Measurements from ENCODE around the gene PRKAG2. TPM values are rescaled to one million over a fixed set of nuclear protein-coding genes. Genes with fewer than 3 reads are reported as not detected.

Gene PRKAG2
- polyA plus RNA-seq, 3 donors, result 29.2 to 59.8 (median 30.9) TPM

- H3K27ac ChIP-seq (ENCODE audit: low read depth in 1 of 2, low read length in 2 of 2), result no peak overlapping the region
- Mint-ChIP-seq H3K36me3 (peaks cover 43 to 54% of the 10 kb centered on the region in 2 donors), H3K4me3 (no peak overlapping the region), H3K9me3 (no peaks in the 10 kb centered on the region), H3K27me3 (ENCODE audit: low read depth in 3 of 3) (peaks cover 0 to 1% (median 0%) of the 10 kb centered on the region in 3 donors), H3K27ac (no peak overlapping the region), H3K4me1 (peaks cover 32% of the 10 kb centered on the region)
- peaks cover 100% of the 10 kb centered on the region for H4K20me1 ChIP-seq (ENCODE audit: insufficient read depth, low read length)
- H3K36me3 ChIP-seq (replicated peaks in 1 of 2; ENCODE audit: control insufficient read depth in 1 of 2, insufficient read depth in 2 of 2, low read length in 2 of 2), result peaks cover 7 to 44% of the 10 kb centered on the region in 2 donors
- intact Hi-C loops (cut with micrococcal nuclease), result no loop called here
- DNase-seq, result no peak
- H3K9me3 ChIP-seq (replicated peaks in 1 of 2; ENCODE audit: control insufficient read depth in 1 of 2, insufficient read depth in 1 of 2, low read length in 2 of 2), result no peaks in the 10 kb centered on the region
- peaks cover 12 to 19% of the 10 kb centered on the region in 2 donors for H3K4me1 ChIP-seq (ENCODE audit: control insufficient read depth in 1 of 2, insufficient read depth in 2 of 2, low read length in 2 of 2)
- no peak overlapping the region for H3K9ac ChIP-seq (ENCODE audit: insufficient read depth, low read length, poor library complexity, severe bottlenecking)
- no peak overlapping the region for H3K4me2 ChIP-seq (replicated peaks; ENCODE audit: extremely low read depth, low read length, poor library complexity, severe bottlenecking)
- WGBS (ENCODE audit: insufficient coverage), result 96% methylated on average over 7 of the region's 9 CpGs
- no peaks in the 10 kb centered on the region for H3K27me3 ChIP-seq (ENCODE audit: control insufficient read depth in 2 of 2, insufficient read depth in 2 of 2, low read length in 2 of 2)
- H2AFZ ChIP-seq (ENCODE audit: insufficient read depth, low read depth, low read length, poor library complexity, severe bottlenecking), result no peak overlapping the region
- H3K79me2 ChIP-seq (ENCODE audit: insufficient read depth, low read length), result no peaks in the 10 kb centered on the region
- H3K4me3 ChIP-seq (replicated peaks in 1 of 3; ENCODE audit: low read depth in 2 of 3, low read length in 3 of 3), result no peak overlapping the region
- no peak for TF ChIP-seq CTCF (IDR thresholded peaks at IDR 0.05)
Measured at GRCh38 chr7:151702961-151703360, 174.0 kb downstream of the PRKAG2 start.

GRCh38 chr7:151700586-151701165 lies 176.2 kb downstream of the PRKAG2 start:
- Histone ChIP-seq H3K27me3 (ENCODE audit: control insufficient read depth in 2 of 2, insufficient read depth in 2 of 2, low read length in 2 of 2) (no peaks in the 10 kb centered on the region), H2AFZ (ENCODE audit: insufficient read depth, low read depth, low read length, poor library complexity, severe bottlenecking) (no peak overlapping the region), H4K20me1 (ENCODE audit: insufficient read depth, low read length) (peaks cover 100% of the 10 kb centered on the region), H3K4me3 (replicated peaks in 1 of 3; ENCODE audit: low read depth in 2 of 3, low read length in 3 of 3) (no peak overlapping the region), H3K79me2 (ENCODE audit: insufficient read depth, low read length) (no peaks in the 10 kb centered on the region), H3K27ac (ENCODE audit: low read depth in 1 of 2, low read length in 2 of 2) (peak overlapping the region in 1 of 2 donors; percentile 28), H3K36me3 (replicated peaks in 1 of 2; ENCODE audit: control insufficient read depth in 1 of 2, insufficient read depth in 2 of 2, low read length in 2 of 2) (peaks cover 7 to 58% of the 10 kb centered on the region in 2 donors), H3K9me3 (replicated peaks in 1 of 2; ENCODE audit: control insufficient read depth in 1 of 2, insufficient read depth in 1 of 2, low read length in 2 of 2) (no peaks in the 10 kb centered on the region), H3K4me2 (replicated peaks; ENCODE audit: extremely low read depth, low read length, poor library complexity, severe bottlenecking) (no peak overlapping the region), H3K9ac (ENCODE audit: insufficient read depth, low read length, poor library complexity, severe bottlenecking) (no peak overlapping the region), H3K4me1 (ENCODE audit: control insufficient read depth in 1 of 2, insufficient read depth in 2 of 2, low read length in 2 of 2) (peaks cover 12 to 19% of the 10 kb centered on the region in 2 donors)
- H3K36me3 Mint-ChIP-seq, result peaks cover 48 to 56% of the 10 kb centered on the region in 2 donors
- peaks cover 0 to 2% (median 1%) of the 10 kb centered on the region in 3 donors for H3K27me3 Mint-ChIP-seq (ENCODE audit: low read depth in 3 of 3)
- intact Hi-C loops (cut with micrococcal nuclease), result no loop called here
- peaks cover 23% of the 10 kb centered on the region for H3K4me1 Mint-ChIP-seq
- peak in 2 of 3 donors; percentile 12 to 40 for DNase-seq
- H3K4me3 Mint-ChIP-seq, result no peak overlapping the region
- 59% methylated on average over 9 of the region's 13 CpGs for WGBS (ENCODE audit: insufficient coverage)
- peaks cover 0 to 1% (median 0%) of the 10 kb centered on the region in 7 donors for H3K9me3 Mint-ChIP-seq
- TF ChIP-seq CTCF (IDR thresholded peaks at IDR 0.05), result no peak
- peak overlapping the region; percentile 15 to 88 (median 79) for H3K27ac Mint-ChIP-seq
